HEK293T (cell line): ENCODE results near the gene PDE7B.

Experiments
- BHLHE40 ChIP-seq: fragments of 450-650 bp; IDR thresholded peaks from 2 replicates; pipeline ENCODE4 v1.6.1; 2016; ENCODE audit warnings: mild to moderate bottlenecking, moderate library complexity, borderline replicate concordance
- CTBP1 ChIP-seq: fragments of 450-650 bp; IDR thresholded peaks from 2 replicates; pipeline ENCODE4 v1.6.1; 2016; ENCODE audit warnings: borderline replicate concordance
- ELF4 ChIP-seq: fragments of 450-650 bp; IDR thresholded peaks from 2 replicates; pipeline ENCODE4 v1.6.1; 2017; ENCODE audit warnings: antibody characterized with exemption
- FOXA1 ChIP-seq: fragments of 450-650 bp; IDR thresholded peaks from 2 replicates; pipeline ENCODE4 v1.6.1; 2016; ENCODE audit warnings: mild to moderate bottlenecking
- FOXK2 ChIP-seq: fragments of 450-650 bp; IDR thresholded peaks from 2 replicates; pipeline ENCODE4 v1.6.1; 2016; ENCODE audit warnings: mild to moderate bottlenecking
- FOXM1 ChIP-seq: fragments of 450-650 bp; IDR thresholded peaks from 2 replicates; pipeline ENCODE4 v1.6.1; 2017; ENCODE audit warnings: mild to moderate bottlenecking, borderline replicate concordance
- HDGF ChIP-seq: fragments of 450-650 bp; IDR thresholded peaks from 2 replicates; pipeline ENCODE4 v1.6.1; 2017; ENCODE audit warnings: antibody characterized with exemption, borderline replicate concordance
- NFRKB ChIP-seq: fragments of 450-650 bp; IDR thresholded peaks from 2 replicates; pipeline ENCODE4 v1.6.1; 2016; ENCODE audit warnings: mild to moderate bottlenecking, moderate library complexity
- SP1 ChIP-seq: fragments of 450-650 bp; IDR thresholded peaks from 2 replicates; pipeline ENCODE4 v1.6.1; 2017
- SUZ12 ChIP-seq: fragments of 450-650 bp; IDR thresholded peaks from 2 replicates; pipeline ENCODE4 v1.6.1; 2016; ENCODE audit warnings: mild to moderate bottlenecking
- TARDBP ChIP-seq: fragments of 450-650 bp; IDR thresholded peaks from 2 replicates; pipeline ENCODE4 v1.6.1; 2016
- ZNF384 ChIP-seq: fragments of 450-650 bp; IDR thresholded peaks from 2 replicates; pipeline ENCODE4 v1.6.1; 2016

DNA sequence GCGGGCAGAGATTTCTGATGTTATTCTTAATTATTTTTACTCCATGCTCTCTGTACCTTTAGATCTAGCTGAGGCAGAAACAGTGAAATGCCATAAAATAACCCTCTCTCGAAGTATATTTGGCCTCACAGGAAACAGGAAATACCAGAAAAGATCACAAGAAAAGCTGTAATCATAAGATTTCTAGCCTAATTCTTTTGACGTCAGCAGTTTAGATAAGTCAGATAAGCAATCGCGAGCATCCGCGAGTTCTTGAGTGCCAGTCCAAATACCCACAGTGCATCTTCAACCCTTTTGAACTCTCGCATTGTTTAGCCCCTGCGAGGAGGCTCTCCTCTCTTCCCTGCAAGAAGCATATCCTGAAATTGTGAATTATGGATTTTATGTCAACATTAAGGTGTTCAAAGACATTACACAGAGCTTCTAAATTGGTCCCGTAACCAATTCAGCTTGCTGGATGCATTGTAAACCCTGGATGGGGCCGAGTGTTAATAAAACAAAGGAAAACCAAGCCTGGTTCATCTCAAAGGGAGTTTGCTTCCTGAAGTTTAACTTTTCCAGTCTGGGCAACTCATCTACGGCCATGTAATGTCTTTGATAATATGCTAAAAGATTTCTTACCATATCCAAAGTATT is 199.8 kb downstream of the PDE7B start:
- TF ChIP-seq SUZ12 (no peak), CTBP1 (no peak), ELF4 (no peak), FOXM1 (no peak), SP1 (no peak), HDGF (no peak), FOXK2 (no peak), FOXA1 (no peak), ZNF384 (no peak), NFRKB (no peak), BHLHE40 (no peak), TARDBP (no peak)
